H1 (cell line): ENCODE measurements around the gene SOST. TPM values are rescaled to one million over a fixed set of nuclear protein-coding genes. Genes with fewer than 3 reads are reported as not detected.

Source experiments
- CTCF ChIA-PET: fragments of 300-600 bp; sonication (Branson Sonifier 250); formaldehyde crosslinking; loops from one replicate; lab custom pipeline; 2021; ENCODE audit not compliant: partially characterized antibody; lab: Charles Lee
- POLR2A ChIA-PET: fragments of 300-600 bp; sonication (Branson Sonifier 250); formaldehyde crosslinking; loops from one replicate; lab custom pipeline; 2021; ENCODE audit warnings: inconsistent platforms; ENCODE audit not compliant: partially characterized antibody; lab: Charles Lee
- DNase-seq, 2 experiments: peaks; one replicate each; pipeline versions ENCODE4 v3.0.0 to v3.0.0-alpha.2; 2010 to 2022; ENCODE audit warnings: low spot score in 2 of 2, low read depth in 1 of 2, mixed read lengths in 1 of 2
- FAIRE-seq: peaks from 2 replicates; lab custom pipeline; 2011; peaks lifted over from hg19 to GRCh38; lab: Jason Lieb, UNC
- H2AFZ ChIP-seq: 2 replicates; pipeline ENCODE4 v1.8.1; 2012; ENCODE audit warnings: low read length, inconsistent platforms
- H2AK5ac ChIP-seq: 2 replicates; pipeline ENCODE4 v1.6.1; 2013; ENCODE audit warnings: low read depth, low read length
- H2BK120ac ChIP-seq: replicated peaks from 2 replicates; pipeline ENCODE3; 2013; ENCODE audit warnings: low read depth, low read length, inconsistent platforms
- H2BK12ac ChIP-seq: 2 replicates; pipeline ENCODE4 v1.6.1; 2013; ENCODE audit warnings: low read depth, low read length
- H2BK15ac ChIP-seq: 2 replicates; pipeline ENCODE4 v1.6.1; 2013; ENCODE audit warnings: low read length
- H2BK20ac ChIP-seq: 2 replicates; pipeline ENCODE4 v1.6.1; 2013; ENCODE audit warnings: low read length
- H2BK5ac ChIP-seq: 2 replicates; pipeline ENCODE4 v1.6.1; 2013; ENCODE audit warnings: low read depth, low read length
- H3K14ac ChIP-seq: 2 replicates; pipeline ENCODE4 v1.6.1; 2013; ENCODE audit warnings: inconsistent platforms; ENCODE audit not compliant: insufficient read length
- H3K18ac ChIP-seq: 2 replicates; pipeline ENCODE4 v1.6.1; 2013; ENCODE audit warnings: low read length; ENCODE audit errors: extremely low read depth
- H3K23ac ChIP-seq: 2 replicates; pipeline ENCODE4 v1.6.1; 2013; ENCODE audit warnings: inconsistent platforms; ENCODE audit not compliant: insufficient read length
- H3K23me2 ChIP-seq: 2 replicates; pipeline ENCODE4 v1.6.1; 2013; ENCODE audit warnings: low read depth, low read length
- H3K27ac ChIP-seq: 2 replicates; pipeline ENCODE4 v1.6.1; 2011; ENCODE audit warnings: low read depth, low read length, inconsistent platforms
- H3K27me3 ChIP-seq, 4 experiments: replicated peaks in 1 of 4; 1 replicate in 1 of 4; 2 replicates in 3 of 4; pipeline versions ENCODE4 v1.6.1 to v1.8.1; 2011 to 2013; ENCODE audit warnings: low read length in 3 of 4, mild to moderate bottlenecking in 3 of 4, inconsistent platforms in 2 of 4, mixed read lengths in 2 of 4, moderate library complexity in 1 of 4; ENCODE audit not compliant: control insufficient read depth in 3 of 4, insufficient read depth in 3 of 4; ENCODE audit errors: extremely low read depth in 1 of 4
- H3K36me3 ChIP-seq, 4 experiments: 2 replicates each; pipeline versions ENCODE4 v1.6.1 to v1.8.1; 2011 to 2013; ENCODE audit warnings: mild to moderate bottlenecking in 4 of 4, low read length in 3 of 4, moderate library complexity in 2 of 4, control low read depth in 1 of 4, inconsistent platforms in 1 of 4; ENCODE audit not compliant: insufficient read depth in 4 of 4, control insufficient read depth in 2 of 4
- H3K4ac ChIP-seq: replicated peaks from 2 replicates; pipeline ENCODE3; 2013; ENCODE audit warnings: low read length, low read depth, mixed read lengths, inconsistent platforms; ENCODE audit not compliant: insufficient read length
- H3K4me1 ChIP-seq, 4 experiments: replicated peaks in 1 of 4; 1 replicate in 1 of 4; 2 replicates in 3 of 4; pipeline versions ENCODE4 v1.6.1 to v1.8.1; 2011 to 2013; ENCODE audit warnings: low read length in 3 of 4, inconsistent platforms in 2 of 4, mixed read lengths in 1 of 4; ENCODE audit not compliant: insufficient read depth in 4 of 4, control insufficient read depth in 3 of 4
- H3K4me2 ChIP-seq, 2 experiments: 2 replicates each; pipeline versions ENCODE4 v1.6.1 to v1.8.1; 2011 to 2013; ENCODE audit warnings: low read depth in 2 of 2, low read length in 2 of 2, control low read depth in 1 of 2, inconsistent platforms in 1 of 2, mild to moderate bottlenecking in 1 of 2; ENCODE audit not compliant: insufficient read depth in 1 of 2
- H3K4me3 ChIP-seq, 4 experiments: fragments of 200-600, 300-600 bp in 1 of 4; sonication (generic), shearing (Covaris generic), sonication (Bioruptor Twin) in 1 of 4; 2 replicates each; pipeline versions ENCODE4 v1.5.1 to v1.8.1; 2011 to 2016; ENCODE audit warnings: low read length in 4 of 4, low read depth in 3 of 4, control low read depth in 2 of 4, inconsistent platforms in 2 of 4, mild to moderate bottlenecking in 2 of 4, mixed read lengths in 1 of 4, moderate library complexity in 1 of 4; ENCODE audit not compliant: insufficient read depth in 2 of 4; ENCODE audit errors: extremely low read depth in 1 of 4
- H3K56ac ChIP-seq: replicated peaks from 2 replicates; pipeline ENCODE3; 2013; ENCODE audit warnings: low read depth, mild to moderate bottlenecking, mixed read lengths, low read length, inconsistent platforms; ENCODE audit not compliant: insufficient read length
- H3K79me1 ChIP-seq: 2 replicates; pipeline ENCODE4 v1.6.1; 2013; ENCODE audit warnings: low read depth, low read length, control low read depth
- H3K79me2 ChIP-seq, 2 experiments: 2 replicates each; pipeline versions ENCODE4 v1.6.1 to v1.8.1; 2012 to 2013; ENCODE audit warnings: low read length in 2 of 2, mild to moderate bottlenecking in 2 of 2, inconsistent platforms in 1 of 2; ENCODE audit not compliant: insufficient read depth in 2 of 2, control insufficient read depth in 1 of 2
- H3K9ac ChIP-seq, 4 experiments: replicated peaks in 1 of 4; 1 replicate in 1 of 4; 2 replicates in 3 of 4; pipeline versions ENCODE4 v1.6.1 to v1.8.1; 2011 to 2013; ENCODE audit warnings: low read depth in 3 of 4, low read length in 3 of 4, control low read depth in 2 of 4, mild to moderate bottlenecking in 2 of 4, moderate library complexity in 2 of 4, inconsistent platforms in 1 of 4; ENCODE audit errors: extremely low read depth in 1 of 4
- H3K9me3 ChIP-seq, 2 experiments: 2 replicates each; pipeline versions ENCODE4 v1.6.1 to v1.8.1; 2012 to 2013; ENCODE audit warnings: mild to moderate bottlenecking in 2 of 2, moderate library complexity in 2 of 2, control low read depth in 1 of 2, inconsistent platforms in 1 of 2, low read depth in 1 of 2, low read length in 1 of 2, mixed read lengths in 1 of 2; ENCODE audit not compliant: insufficient read depth in 2 of 2
- H4K20me1 ChIP-seq, 2 experiments: replicated peaks in 1 of 2; 2 replicates each; pipeline versions ENCODE3 to v1.8.1; 2011 to 2013; ENCODE audit warnings: inconsistent platforms in 2 of 2, low read length in 2 of 2, mild to moderate bottlenecking in 1 of 2; ENCODE audit not compliant: insufficient read depth in 2 of 2, control insufficient read depth in 1 of 2
- H4K5ac ChIP-seq: 2 replicates; pipeline ENCODE4 v1.6.1; 2013; ENCODE audit warnings: low read length, low read depth, mixed read lengths, inconsistent platforms; ENCODE audit not compliant: insufficient read length
- H4K8ac ChIP-seq: 2 replicates; pipeline ENCODE4 v1.8.0; 2013; ENCODE audit warnings: mild to moderate bottlenecking, moderate library complexity, low read length, inconsistent platforms; ENCODE audit not compliant: insufficient read depth; ENCODE audit errors: extremely low read depth
- H4K91ac ChIP-seq: replicated peaks from 2 replicates; pipeline ENCODE3; 2013; ENCODE audit warnings: low read length, mixed read lengths, inconsistent platforms; ENCODE audit not compliant: insufficient read length
- EP300 ChIP-seq, 2 experiments: IDR thresholded peaks; 1 replicate in 1 of 2; 2 replicates in 1 of 2; pipeline ENCODE4 v1.6.1; 2011 to 2012; ENCODE audit warnings: low read depth in 2 of 2, low read length in 2 of 2, mild to moderate bottlenecking in 2 of 2, borderline replicate concordance in 1 of 2, inconsistent platforms in 1 of 2, moderate library complexity in 1 of 2
- GTF2F1 ChIP-seq: IDR thresholded peaks from 2 replicates; pipeline ENCODE4 v1.6.1; 2012; ENCODE audit warnings: low read depth, low read length, improper control_type of control experiment, borderline replicate concordance
- RBBP5 ChIP-seq: IDR thresholded peaks from 2 replicates; pipeline ENCODE4 v1.7.1; 2012; ENCODE audit warnings: low read depth, mild to moderate bottlenecking, inconsistent platforms, low read length, moderate library complexity, borderline replicate concordance
- SAP30 ChIP-seq: fragments of 300-600 bp; sonication (generic); IDR thresholded peaks from 2 replicates; pipeline ENCODE4 v1.7.1; 2012; ENCODE audit warnings: low read length, moderate library complexity, mild to moderate bottlenecking, inconsistent platforms; ENCODE audit not compliant: insufficient read depth, insufficient replicate concordance
- SIX5 ChIP-seq: IDR thresholded peaks from 2 replicates; pipeline ENCODE4 v1.6.1; 2011; ENCODE audit warnings: mild to moderate bottlenecking, low read depth, low read length
- SP4 ChIP-seq: IDR thresholded peaks from 2 replicates; pipeline ENCODE4 v1.6.1; 2012; ENCODE audit warnings: low read length, inconsistent platforms
- WGBS, 2 experiments: shearing (Covaris generic) in 1 of 2; methylation state at CpG; one replicate each; pipeline versions ENCODE4 v1.1.6 to v1.1.7; 2013 to 2015; ENCODE audit warnings: low lambda C conversion rate in 2 of 2, mixed read lengths in 2 of 2, inconsistent platforms in 1 of 2, low coverage in 1 of 2, missing lambda C conversion rate in 1 of 2; ENCODE audit not compliant: insufficient replicate concordance in 2 of 2, insufficient coverage in 1 of 2, insufficient read length in 1 of 2; ENCODE audit errors: extremely low coverage in 1 of 2, missing lambda C conversion rate in 1 of 2; 5-methylcytosine and 5-hydroxymethylcytosine counted together
- polyA plus RNA-seq, 7 experiments: library from polyadenylated mRNA; depleted of rRNA in 3 of 7; stranded (reverse) in 5 of 7; unstranded in 2 of 7; fragments of >200 nt in 5 of 7; fragments of 200-250 nt in 2 of 7; gene quantifications; 1 replicate in 5 of 7; 2 replicates in 1 of 7; 4 replicates in 1 of 7; pipeline versions ENCODE4 v1.2.1 to v1.2.3, GENCODE V29; 2011 to 2013; ENCODE audit warnings: missing spikeins in 2 of 7, mixed read lengths in 2 of 7
- total RNA-seq: library from RNA; stranded (reverse); fragmentation: NEBNext Ultra II Directional; extraction: Animal tissue kit (Norgen Biotek cat#: 25700); gene quantifications from 2 replicates; pipeline ENCODE4 v1.2.1, GENCODE V29; 2021
- TF ChIP-seq, protein P1 (sequence below), 3 experiments: IDR thresholded peaks; 1 replicate in 2 of 3; 2 replicates in 1 of 3; pipeline versions ENCODE4 v1.5.1 to v1.6.1; 2011; ENCODE audit warnings: low read length in 3 of 3, mild to moderate bottlenecking in 3 of 3, inconsistent platforms in 2 of 3, low read depth in 1 of 3, moderate library complexity in 1 of 3; ENCODE audit not compliant: insufficient read depth in 1 of 3; ENCODE audit errors: control extremely low read depth in 1 of 3

The SOST gene
- total and polyA plus RNA-seq, 2 of the 8 experiments (the other 6 are each of a cell fraction or from before 2014, with no cell fraction given): 0.08 TPM; not detected in 1

DNA sequence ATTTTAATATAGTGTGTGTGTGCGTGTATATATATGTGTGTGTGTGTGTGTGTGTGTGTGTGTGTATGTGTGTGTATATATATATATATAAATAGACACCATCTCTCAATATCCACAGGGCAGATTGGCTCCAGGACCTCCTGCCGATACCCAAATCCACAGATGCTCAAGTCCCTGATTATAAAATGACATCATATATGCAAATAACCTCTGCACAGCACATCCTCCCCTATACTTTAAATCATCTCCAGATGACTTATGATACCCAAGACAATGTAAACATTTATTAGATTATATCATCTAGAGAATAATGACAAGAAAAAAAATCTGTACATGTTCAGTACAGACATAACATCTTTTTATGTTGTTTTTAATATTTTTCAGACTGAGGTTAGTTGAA, 12.4 kb upstream of the SOST start:
- Histone ChIP-seq H2AFZ (no peak overlapping the region), H3K79me1 (no peaks in the 10 kb centered on the region; the same call in 1 of the 2 replicates), H2BK12ac (no peak overlapping the region), H3K4me3 (no peak overlapping the region), H3K4me2 (no peak overlapping the region), H2BK15ac (no peak overlapping the region), H3K18ac (no peak overlapping the region), H4K5ac (no peak overlapping the region), H3K9me3 (no peaks in the 10 kb centered on the region), H3K4me1 (no peaks in the 10 kb centered on the region), H2AK5ac (no peak overlapping the region), H4K20me1 (peaks cover 0 to 2% of the 10 kb centered on the region in 2 experiments), H3K14ac (no peak overlapping the region), H4K8ac (no peak overlapping the region), H3K4ac (no peak overlapping the region), H3K9ac (no peak overlapping the region), H3K23me2 (no peaks in the 10 kb centered on the region), H2BK5ac (no peak overlapping the region), H2BK20ac (no peak overlapping the region), H3K79me2 (no peaks in the 10 kb centered on the region), H4K91ac (no peak overlapping the region), H3K27ac (no peak overlapping the region), H3K27me3 (no peaks in the 10 kb centered on the region), H2BK120ac (no peak overlapping the region), H3K56ac (no peak overlapping the region), H3K36me3 (peaks cover 3 to 27% (median 16%) of the 10 kb centered on the region in 4 experiments; a peak in 6 of 8 replicates), H3K23ac (no peak overlapping the region)
- DNase-seq (no peak), FAIRE-seq (no peak)
- CTCF ChIA-PET: interaction anchor here (2.9 kb wide), 1 partner anchor 77 kb away, joined by 13 read pairs; no protein-coding TSS in a partner anchor
- POLR2A ChIA-PET: no interaction called here
- TF ChIP-seq EP300 (IDR thresholded peaks at IDR 0.05; ENCODE audit: borderline replicate concordance in 1 of 2, low read depth in 2 of 2, low read length in 2 of 2) (no peak), RBBP5 (no peak), GTF2F1 (no peak), SAP30 (no peak), SIX5 (no peak), SP4 (no peak)
- TF ChIP-seq, protein P1, sequence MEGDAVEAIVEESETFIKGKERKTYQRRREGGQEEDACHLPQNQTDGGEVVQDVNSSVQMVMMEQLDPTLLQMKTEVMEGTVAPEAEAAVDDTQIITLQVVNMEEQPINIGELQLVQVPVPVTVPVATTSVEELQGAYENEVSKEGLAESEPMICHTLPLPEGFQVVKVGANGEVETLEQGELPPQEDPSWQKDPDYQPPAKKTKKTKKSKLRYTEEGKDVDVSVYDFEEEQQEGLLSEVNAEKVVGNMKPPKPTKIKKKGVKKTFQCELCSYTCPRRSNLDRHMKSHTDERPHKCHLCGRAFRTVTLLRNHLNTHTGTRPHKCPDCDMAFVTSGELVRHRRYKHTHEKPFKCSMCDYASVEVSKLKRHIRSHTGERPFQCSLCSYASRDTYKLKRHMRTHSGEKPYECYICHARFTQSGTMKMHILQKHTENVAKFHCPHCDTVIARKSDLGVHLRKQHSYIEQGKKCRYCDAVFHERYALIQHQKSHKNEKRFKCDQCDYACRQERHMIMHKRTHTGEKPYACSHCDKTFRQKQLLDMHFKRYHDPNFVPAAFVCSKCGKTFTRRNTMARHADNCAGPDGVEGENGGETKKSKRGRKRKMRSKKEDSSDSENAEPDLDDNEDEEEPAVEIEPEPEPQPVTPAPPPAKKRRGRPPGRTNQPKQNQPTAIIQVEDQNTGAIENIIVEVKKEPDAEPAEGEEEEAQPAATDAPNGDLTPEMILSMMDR (IDR thresholded peaks at IDR 0.05; ENCODE audit: control extremely low read depth in 1 of 3, insufficient read depth in 1 of 3, low read depth in 1 of 3, low read length in 3 of 3): no peak
- 92 to 100% methylated on average over 1 to 2 of the region's 2 CpGs for WGBS, 2 experiments
